Measurements from ENCODE around the gene CD244. TPM values are rescaled to one million over a fixed set of nuclear protein-coding genes. Genes with fewer than 3 reads are reported as not detected.
A peak's percentile ranks its signal among the peaks of the same experiment; 100 is the strongest.

CD244 gene
- polyA plus RNA-seq, 2 of the 4 experiments (the other 2 are of a cell fraction) = 0.03 TPM; not detected in 1

- POLR2A ChIA-PET = no interaction called here
Observed at GRCh38 chr1:160866001-160866694, 3.5 kb upstream of the CD244 start.

GRCh38 chr1:160865337-160865736 is 2.6 kb upstream of the CD244 start:
- no peak overlapping the region for H3K4me3 ChIP-seq
- DNase-seq (ENCODE audit: low read depth in 1 of 2, low spot score in 1 of 2) (no peak), ATAC-seq (no peak), FAIRE-seq (no peak)
- H3K9me3 ChIP-seq = no peaks in the 10 kb centered on the region
- WGBS (ENCODE audit: missing lambda C conversion rate) = 55% methylated on average over 5 of the region's 5 CpGs
- H3K27ac ChIP-seq = no peak overlapping the region
- POLR2A ChIA-PET = no interaction called here
- CTCF ChIA-PET = interaction anchor here (0.6 to 1.4 kb wide), 5 partner anchors 13 to 175 kb away, joined by 3 to 4 read pairs (median 3); no protein-coding TSS in a partner anchor
- TF ChIP-seq CEBPB (IDR thresholded peaks at IDR 0.05) = no peak
- peak overlapping the region; percentile 7; the same call in 2 of the 3 replicates for H3K4me2 ChIP-seq
- peaks cover 17% of the 10 kb centered on the region for H3K4me1 ChIP-seq

More at GRCh38 chr1:160866001-160866694, 3.5 kb upstream of the CD244 start:
- TF ChIP-seq HOXA7 (CRISPR knock-in tag; IDR thresholded peaks at IDR 0.05) (no peak), CEBPB (IDR thresholded peaks at IDR 0.05) (no peak), ZFP36 (IDR thresholded peaks at IDR 0.05; ENCODE audit: borderline replicate concordance, partially characterized antibody) (no peak), FOSB (CRISPR knock-in tag; IDR thresholded peaks at IDR 0.05) (no peak), POLR2AphosphoS2 (conservative IDR thresholded peaks at IDR 0.05; ENCODE audit: low read length) (no peak)
- Histone ChIP-seq H3K4me3 (no peak overlapping the region), H3K9me3 (no peaks in the 10 kb centered on the region), H3K27ac (no peak overlapping the region), H3K4me2 (peak overlapping the region; percentile 7; the same call in 2 of the 3 replicates), H3K4me1 (peaks cover 17% of the 10 kb centered on the region)
- no peak for DNase-seq (ENCODE audit: low read depth in 1 of 2, low spot score in 1 of 2)
- CTCF ChIA-PET = interaction anchor here (0.6 to 1.1 kb wide), 2 partner anchors 30 to 175 kb away, joined by 3 to 4 read pairs; no protein-coding TSS in a partner anchor
- no peak for FAIRE-seq
- ATAC-seq = no peak

- H3K4me3 ChIP-seq = no peak overlapping the region
- TF ChIP-seq ATOH8 (CRISPR knock-in tag; IDR thresholded peaks at IDR 0.05; ENCODE audit: low read depth) (no peak), FOSB (CRISPR knock-in tag; IDR thresholded peaks at IDR 0.05) (no peak), ZSCAN20 (CRISPR knock-in tag; IDR thresholded peaks at IDR 0.05) (no peak), KDM1A (IDR thresholded peaks at IDR 0.05; ENCODE audit: low read depth) (no peak), GATA3 (IDR thresholded peaks at IDR 0.05; ENCODE audit: borderline replicate concordance) (no peak), SMC3 (IDR thresholded peaks at IDR 0.05) (no peak), KDM5A (IDR thresholded peaks at IDR 0.05) (no peak), CBX2 (IDR thresholded peaks at IDR 0.05; ENCODE audit: borderline replicate concordance, low read depth) (no peak), PBX3 (IDR thresholded peaks at IDR 0.05) (no peak)
- POLR2A ChIA-PET = no interaction called here
- WGBS (ENCODE audit: missing lambda C conversion rate) = 71% methylated on average over 2 of the region's 2 CpGs
- DNase-seq (ENCODE audit: low read depth in 1 of 2, low spot score in 1 of 2) = no peak
- H3K4me2 ChIP-seq = no peak overlapping the region
- H3K9me3 ChIP-seq = no peaks in the 10 kb centered on the region
- H3K4me1 ChIP-seq = peaks cover 17% of the 10 kb centered on the region
- no peak for ATAC-seq
- CTCF ChIA-PET = interaction anchor here (0.6 to 1.9 kb wide), 5 partner anchors 9 to 230 kb away, joined by 3 to 7 read pairs (median 4); no protein-coding TSS in a partner anchor
- FAIRE-seq = no peak
- no peak overlapping the region for H3K27ac ChIP-seq
Observed at GRCh38 chr1:160864173-160864572, 1.5 kb upstream of the CD244 start.

- CTCF ChIA-PET = interaction anchor here (1.1 to 1.9 kb wide), 2 partner anchors 8 to 29 kb away, joined by 3 to 7 read pairs; no protein-coding TSS in a partner anchor
- no peak for FAIRE-seq
- no peaks in the 10 kb centered on the region for H3K9me3 ChIP-seq
- ATAC-seq = no peak
- no peak overlapping the region for H3K4me3 ChIP-seq
- no peak for DNase-seq (ENCODE audit: low read depth in 1 of 2, low spot score in 1 of 2)
- H3K4me2 ChIP-seq = no peak overlapping the region
- WGBS (ENCODE audit: missing lambda C conversion rate) = 79% methylated on average over 4 of the region's 4 CpGs
- no peak overlapping the region for H3K27ac ChIP-seq
- POLR2A ChIA-PET = no interaction called here
- TF ChIP-seq NFE2L2 (conservative IDR thresholded peaks at IDR 0.05; ENCODE audit: low read length) = no peak
- TF ChIP-seq E2F6 (IDR thresholded peaks at IDR 0.05; ENCODE audit: borderline replicate concordance, low read depth) = no peak
- H3K4me1 ChIP-seq = peaks cover 17% of the 10 kb centered on the region
Observed at GRCh38 chr1:160863774-160864131, 1.1 kb upstream of the CD244 start.
